Adrenal gland (tissue), 5 donors: ENCODE measurements around the gene TAF3.

Experiments
- CTCF ChIP-seq, 6 experiments: fragments of 450-650 bp in 4 of 6; fragments of 200-600 bp in 2 of 6; sonication (generic) in 1 of 6; IDR thresholded peaks; 1 replicate in 5 of 6; 2 replicates in 1 of 6; pipeline versions ENCODE4 v1.5.1 to v1.8.0; 2016 to 2021; ENCODE audit warnings: antibody characterized with exemption in 6 of 6, mild to moderate bottlenecking in 2 of 6, moderate library complexity in 1 of 6
- POLR2A ChIP-seq, 2 donors: fragments of 450-650 bp; IDR thresholded peaks; one replicate each; pipeline ENCODE4 v1.6.1; 2017; ENCODE audit warnings: antibody characterized with exemption in 2 of 2, mild to moderate bottlenecking in 2 of 2, moderate library complexity in 1 of 2
- donor health status: DM: no; HTN: no; CAD: no.

GRCh38 chr10:7984896-7985295 lies 166.6 kb downstream of the TAF3 start:
- TF ChIP-seq CTCF (IDR thresholded peaks at IDR 0.05): no peak
- TF ChIP-seq POLR2A (IDR thresholded peaks at IDR 0.05): no peak
